ENCODE data around the gene TBC1D22A.

DNA sequence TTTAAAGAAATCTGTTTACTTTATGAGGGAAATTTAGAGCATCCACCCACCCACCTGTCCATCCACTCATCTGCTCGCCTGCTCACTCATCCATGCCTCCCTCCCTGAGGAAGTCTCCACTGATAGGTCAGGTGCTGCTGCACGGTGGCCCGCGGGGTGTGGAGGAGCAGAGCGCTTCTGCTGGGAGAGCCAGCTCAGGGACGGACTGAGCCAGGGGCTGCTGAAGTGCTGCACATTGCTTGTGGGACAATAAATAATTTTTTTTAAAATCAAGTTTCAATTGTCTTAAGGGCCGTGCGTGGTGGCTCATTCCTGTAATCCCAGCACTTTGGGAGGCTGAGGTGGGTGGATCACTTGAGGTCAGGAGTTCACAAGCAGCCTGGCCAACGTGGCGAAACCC, 148.9 kb downstream of the TBC1D22A start:
- TF ChIP-seq POLR2A (IDR thresholded peaks at IDR 0.05) = no peak
- TF ChIP-seq, protein P1, sequence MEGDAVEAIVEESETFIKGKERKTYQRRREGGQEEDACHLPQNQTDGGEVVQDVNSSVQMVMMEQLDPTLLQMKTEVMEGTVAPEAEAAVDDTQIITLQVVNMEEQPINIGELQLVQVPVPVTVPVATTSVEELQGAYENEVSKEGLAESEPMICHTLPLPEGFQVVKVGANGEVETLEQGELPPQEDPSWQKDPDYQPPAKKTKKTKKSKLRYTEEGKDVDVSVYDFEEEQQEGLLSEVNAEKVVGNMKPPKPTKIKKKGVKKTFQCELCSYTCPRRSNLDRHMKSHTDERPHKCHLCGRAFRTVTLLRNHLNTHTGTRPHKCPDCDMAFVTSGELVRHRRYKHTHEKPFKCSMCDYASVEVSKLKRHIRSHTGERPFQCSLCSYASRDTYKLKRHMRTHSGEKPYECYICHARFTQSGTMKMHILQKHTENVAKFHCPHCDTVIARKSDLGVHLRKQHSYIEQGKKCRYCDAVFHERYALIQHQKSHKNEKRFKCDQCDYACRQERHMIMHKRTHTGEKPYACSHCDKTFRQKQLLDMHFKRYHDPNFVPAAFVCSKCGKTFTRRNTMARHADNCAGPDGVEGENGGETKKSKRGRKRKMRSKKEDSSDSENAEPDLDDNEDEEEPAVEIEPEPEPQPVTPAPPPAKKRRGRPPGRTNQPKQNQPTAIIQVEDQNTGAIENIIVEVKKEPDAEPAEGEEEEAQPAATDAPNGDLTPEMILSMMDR (IDR thresholded peaks at IDR 0.05 in 4 of 5, conservative IDR thresholded peaks at IDR 0.05 in 1 of 5) = no peak

Data from gastrocnemius medialis (tissue), 4 donors.